PC-3 (cell line): Measurements from ENCODE around the gene ARMC12. TPM values are rescaled to one million over a fixed set of nuclear protein-coding genes. Genes with fewer than 3 reads are reported as not detected.

Experiments used
- ATAC-seq: fragments of 200-7000 bp; cut with Tn5 transposase; 2 replicates; pipeline ENCODE4 v1.9.1; 2020; ENCODE audit warnings: mild to moderate bottlenecking, moderate library complexity
- Bru-seq: library from RNA; stranded (reverse); fragments of 400-500 nt; gene quantifications from one replicate; lab custom pipeline; 2021; lab: Mats Ljungman, UMichigan
- BruChase-seq, 2 experiments: library from RNA; stranded (reverse); fragments of 400-500 nt; gene quantifications; one replicate each; lab custom pipeline; 2021; lab: Mats Ljungman, UMichigan
- BruUV-seq: library from RNA; stranded (reverse); fragments of 400-500 nt; replicated peaks from 2 replicates; lab custom pipeline; 2021; lab: Mats Ljungman, UMichigan
- CTCF ChIA-PET: fragments of 300-600 bp; sonication (Branson Sonifier 250); formaldehyde crosslinking; loops from one replicate; lab custom pipeline; 2022; ENCODE audit warnings: antibody characterized with exemption; lab: Charles Lee
- POLR2A ChIA-PET: fragments of 300-600 bp; sonication (Branson Sonifier 250); formaldehyde crosslinking; loops from one replicate; lab custom pipeline; 2022; ENCODE audit warnings: antibody characterized with exemption; ENCODE audit not compliant: unreplicated experiment; lab: Charles Lee
- DNase-seq: peaks from one replicate; pipeline ENCODE4 v3.0.0-alpha.2; 2015
- H2AFZ ChIP-seq: fragments of 300-600 bp; sonication (generic); 2 replicates; pipeline ENCODE4 v1.6.0; 2016; ENCODE audit warnings: antibody characterized with exemption, low read length
- H3F3A ChIP-seq: fragments of 300-600 bp; sonication (generic); one replicate; pipeline ENCODE4 v1.6.0; 2017; ENCODE audit warnings: antibody characterized with exemption, low read length, control low read depth, mild to moderate bottlenecking; ENCODE audit not compliant: unreplicated experiment
- H3K27ac ChIP-seq: fragments of 300-600 bp; sonication (generic); 2 replicates; pipeline ENCODE4 v1.5.1; 2016; ENCODE audit warnings: mild to moderate bottlenecking, low read length
- H3K27me3 ChIP-seq: fragments of 300-600 bp; sonication (generic); 2 replicates; pipeline ENCODE4 v1.6.1; 2016; ENCODE audit warnings: low read length, mixed read lengths
- H3K36me3 ChIP-seq: fragments of 300-600 bp; sonication (generic); 2 replicates; pipeline ENCODE4 v1.6.1; 2016; ENCODE audit warnings: low read depth, mixed run types, low read length, mixed read lengths
- H3K4me1 ChIP-seq: fragments of 300-600 bp; sonication (generic); 2 replicates; pipeline ENCODE4 v1.5.1; 2016; ENCODE audit warnings: low read length; ENCODE audit not compliant: insufficient read depth
- H3K4me2 ChIP-seq: fragments of 300-600 bp; sonication (generic); 2 replicates; pipeline ENCODE4 v1.6.0; 2016; ENCODE audit warnings: low read length
- H3K4me3 ChIP-seq: fragments of 300-600 bp; sonication (generic); 2 replicates; pipeline ENCODE4 v1.5.1; 2016; ENCODE audit warnings: mild to moderate bottlenecking, low read length, mixed read lengths
- H3K79me2 ChIP-seq: fragments of 300-600 bp; sonication (generic); 2 replicates; pipeline ENCODE4 v1.6.1; 2017; ENCODE audit warnings: low read length, mixed read lengths
- H3K9ac ChIP-seq: fragments of 300-600 bp; sonication (generic); 2 replicates; pipeline ENCODE4 v1.6.0; 2016; ENCODE audit warnings: mild to moderate bottlenecking, low read length
- H3K9me2 ChIP-seq: fragments of 300-600 bp; sonication (generic); replicated peaks from 2 replicates; pipeline ENCODE4 v1.6.1; 2016; ENCODE audit warnings: mixed run types, low read length, mixed read lengths
- H3K9me3 ChIP-seq: fragments of 300-600 bp; sonication (generic); 2 replicates; pipeline ENCODE4 v1.6.1; 2016; ENCODE audit warnings: low read length, mixed read lengths
- H4K20me1 ChIP-seq: fragments of 300-600 bp; sonication (generic); 2 replicates; pipeline ENCODE4 v1.6.1; 2016; ENCODE audit warnings: low read length, mixed read lengths
- CTCF ChIP-seq: fragments of 300-600 bp; sonication (generic); conservative IDR thresholded peaks from 2 replicates; pipeline ENCODE4 v1.5.1; 2017; ENCODE audit warnings: antibody characterized with exemption, low read depth, mild to moderate bottlenecking, low read length
- EZH2 ChIP-seq: fragments of 300-600 bp; sonication (generic); IDR thresholded peaks from one replicate; pipeline ENCODE4 v1.6.1; 2017; ENCODE audit warnings: antibody characterized with exemption, mild to moderate bottlenecking, low read length; ENCODE audit not compliant: unreplicated experiment
- EZH2phosphoT487 ChIP-seq: fragments of 300-600 bp; sonication (generic); IDR thresholded peaks from 2 replicates; pipeline ENCODE4 v1.6.1; 2018; ENCODE audit warnings: mild to moderate bottlenecking, antibody characterized with exemption, low read length, borderline replicate concordance
- intact Hi-C: fragments of 100-400 bp; cut with micrococcal nuclease; formaldehyde crosslinking; loops from 2 replicates; pipeline ENCODE4 v1.9.0; 2023
- long read RNA-seq: library from polyadenylated mRNA; unstranded; transcript quantifications from one replicate; pipeline ENCODE4 v2.0.0, GENCODE V29; 2021; ENCODE audit not compliant: unreplicated experiment
- total RNA-seq: library from RNA; depleted of rRNA; stranded (reverse); fragments of >200 nt; gene quantifications from 2 replicates; pipeline ENCODE4 v1.2.3, GENCODE V29; 2014; rRNA removed

ARMC12 gene
- total RNA-seq = 0.75 TPM in 1 of 2 replicates, not detected in the other
- Bru-seq, nascent RNA = percentile 19 among the genes with signal in this experiment
- BruChase-seq, experiment 1, labeled RNA remaining after a 6-hour chase = percentile 15 among the genes with signal in this experiment
- percentile 15 among the genes with signal in this experiment for BruChase-seq, experiment 2, labeled RNA remaining after a 2-hour chase
- long read RNA-seq, partial matches to known transcripts = 0 of 1 reads
- long read RNA-seq, other reads (novel, unspliced or antisense) = 1 of 1 reads

GRCh38 chr6:35736982-35737412 is at the start of gene ARMC12:
Gene ARMC12, plus strand, starts transcription at chr6:35737032. Its CDS starts 77 bp downstream, at chr6:35737109.
- peak within 1 kb of the TSS; percentile 51 for H2AFZ ChIP-seq
- no peak within 1 kb of the TSS for H3K9ac ChIP-seq
- H3F3A ChIP-seq = no peaks in the 10 kb centered on the region
- no peak within 1 kb of the TSS for H3K27ac ChIP-seq
- H3K4me2 ChIP-seq = no peak within 1 kb of the TSS
- no TSS peak for BruUV-seq
- ATAC-seq = no peak
- no peaks in the 10 kb centered on the region for H3K36me3 ChIP-seq
- CTCF ChIA-PET = interaction anchor here (0.8 to 2.5 kb wide), 7 partner anchors 10 to 214 kb away, joined by 4 to 25 read pairs (median 6); no protein-coding TSS in a partner anchor
- intact Hi-C loops = loop anchor here (1.0 to 2.0 kb wide), 4 partner anchors 48 to 214 kb away; partner anchors contain the start of gene FKBP5
- no peaks in the 10 kb centered on the region for H3K79me2 ChIP-seq
- H3K9me2 ChIP-seq = no peaks in the 10 kb centered on the region
- no peak within 1 kb of the TSS for H3K4me3 ChIP-seq
- H3K9me3 ChIP-seq = no peaks in the 10 kb centered on the region
- no peaks in the 10 kb centered on the region for H4K20me1 ChIP-seq
- POLR2A ChIA-PET = no interaction called here
- H3K27me3 ChIP-seq = no peaks in the 10 kb centered on the region
- peaks cover 7% of the 10 kb centered on the region for H3K4me1 ChIP-seq
- no peak for DNase-seq
- no peak for TF ChIP-seq EZH2phosphoT487
- TF ChIP-seq EZH2 = no peak
- TF ChIP-seq CTCF = no peak

GRCh38 chr6:35687658-35688604 is 48.9 kb upstream of the ARMC12 start:
- Histone ChIP-seq H3K9me2 (no peaks in the 10 kb centered on the region), H3K4me3 (peak overlapping the region; percentile 90), H4K20me1 (no peaks in the 10 kb centered on the region), H3K27me3 (no peaks in the 10 kb centered on the region), H3K36me3 (no peaks in the 10 kb centered on the region), H3F3A (no peaks in the 10 kb centered on the region), H2AFZ (peak overlapping the region; percentile 78), H3K4me1 (peaks cover 7% of the 10 kb centered on the region; the same call in 1 of the 2 replicates), H3K9me3 (no peaks in the 10 kb centered on the region), H3K79me2 (peaks cover 35% of the 10 kb centered on the region), H3K27ac (no peak overlapping the region), H3K9ac (peak overlapping the region; percentile 62), H3K4me2 (peak overlapping the region; percentile 89)
- BruUV-seq = no TSS peak
- no peak for TF ChIP-seq EZH2phosphoT487
- TF ChIP-seq CTCF = no peak
- TF ChIP-seq EZH2 = no peak
- DNase-seq = peak; percentile 66
- CTCF ChIA-PET = interaction anchor here (0.6 to 1.2 kb wide), 2 partner anchors 40 to 49 kb away, joined by 4 to 6 read pairs; partner anchors contain the start of gene ARMC12
- intact Hi-C loops = loop anchor here (2.0 to 5.0 kb wide), 3 partner anchors 39 to 166 kb away; partner anchors contain the start of gene ARMC12
- ATAC-seq = peak; percentile 66
- POLR2A ChIA-PET = interaction anchor here (0.8 kb wide), 1 partner anchor 165 kb away, joined by 7 read pairs; no protein-coding TSS in a partner anchor
